ENCODE measurements around the gene LRRC38. TPM values are rescaled to one million over a fixed set of nuclear protein-coding genes. Genes with fewer than 3 reads are reported as not detected.
"Not testable (repeated sequence)": the region's sequence is repeated elsewhere in the genome, so short reads cannot be mapped to it uniquely, and the experiment has no call there.

LRRC38 gene
- total and polyA plus RNA-seq, 12 donors, result 0.15 to 6.7 (median 0.96) TPM; not detected in 2

GRCh38 chr1:13450204-13450603 lies 63.6 kb downstream of the LRRC38 start:
- Histone ChIP-seq H3K4me1 (peaks cover 0 to 7% (median 0%) of the 10 kb centered on the region in 9 donors), H3K27me3 (peaks cover 0 to 4% (median 0%) of the 10 kb centered on the region in 7 donors), H3K9me3 (no peaks in the 10 kb centered on the region), H3K27ac (no peak overlapping the region), H3K4me3 (no peak overlapping the region), H3K36me3 (no peaks in the 10 kb centered on the region)
- no peak for DNase-seq
- intact Hi-C loops (cut with DNase I), result loop anchor here in 1 of 10 donors (10.0 kb wide), 1 partner anchor 55 kb away; no protein-coding TSS in a partner anchor
- no peak for TF ChIP-seq CTCF (IDR thresholded peaks at IDR 0.05)
- 71 to 75% methylated on average over 7 of the region's 7 CpGs for WGBS, 2 donors
- no peak for ATAC-seq

- WGBS, 2 donors, result 61 to 77% methylated on average over 10 of the region's 10 CpGs
- no peak for ATAC-seq
Measured at GRCh38 chr1:13443335-13443979, 70.3 kb downstream of the LRRC38 start.

GRCh38 chr1:13439104-13439783 lies 74.6 kb downstream of the LRRC38 start:
- ATAC-seq; intact Hi-C loops (cut with DNase I); H3K36me3 ChIP-seq; H3K27ac ChIP-seq; H3K9me3 ChIP-seq; DNase-seq; H3K4me3 ChIP-seq; H3K4me1 ChIP-seq; H3K27me3 ChIP-seq: not testable (repeated sequence)
- 85 to 94% methylated on average over 43 to 49 of the region's 49 CpGs for WGBS, 2 donors

More at GRCh38 chr1:13443335-13443979, 70.3 kb downstream of the LRRC38 start:
- TF ChIP-seq CTCF (IDR thresholded peaks at IDR 0.05), result no peak
- H3K9me3 ChIP-seq, result no peaks in the 10 kb centered on the region
- DNase-seq, result no peak
- intact Hi-C loops (cut with DNase I), result no loop called here
- no peaks in the 10 kb centered on the region for H3K4me1 ChIP-seq
- H3K4me3 ChIP-seq, result no peak overlapping the region
- H3K36me3 ChIP-seq, result no peaks in the 10 kb centered on the region
- peaks cover 0 to 4% (median 0%) of the 10 kb centered on the region in 7 donors for H3K27me3 ChIP-seq
- H3K27ac ChIP-seq, result no peak overlapping the region

DNA sequence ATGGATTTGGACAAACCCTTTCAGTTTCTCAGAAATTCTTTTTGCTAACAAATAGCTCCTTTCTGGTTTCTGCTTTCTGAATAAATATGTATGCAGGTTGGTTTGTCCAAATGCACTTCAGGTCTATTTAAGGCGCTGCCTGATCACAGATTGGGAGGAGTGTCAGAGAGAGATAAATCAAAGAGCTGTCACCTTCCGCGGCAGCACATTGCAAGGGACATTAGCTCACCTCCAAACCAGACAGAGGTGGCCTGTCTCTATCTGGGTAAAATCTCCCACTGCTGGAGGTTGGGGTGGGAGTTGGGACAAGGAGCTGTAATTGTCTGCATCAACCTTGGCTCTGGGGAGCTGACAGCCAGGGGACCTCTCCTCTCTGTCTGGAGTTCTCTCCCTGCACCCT lies 78.3 kb downstream of the LRRC38 start:
- H3K4me1 ChIP-seq, result peaks cover 0 to 4% (median 0%) of the 10 kb centered on the region in 9 donors
- WGBS, 2 donors, result 52 to 61% methylated on average over 3 of the region's 3 CpGs
- H3K27ac ChIP-seq, result no peak overlapping the region
- ATAC-seq (no peak), DNase-seq (no peak)
- H3K4me3 ChIP-seq, result no peak overlapping the region
- H3K36me3 ChIP-seq, result no peaks in the 10 kb centered on the region
- TF ChIP-seq CTCF (IDR thresholded peaks at IDR 0.05), result no peak
- H3K27me3 ChIP-seq, result peaks cover 0 to 6% (median 0%) of the 10 kb centered on the region in 7 donors
- intact Hi-C loops (cut with DNase I), result no loop called here
- H3K9me3 ChIP-seq, result peaks cover 0 to 2% (median 0%) of the 10 kb centered on the region in 11 donors

DNA sequence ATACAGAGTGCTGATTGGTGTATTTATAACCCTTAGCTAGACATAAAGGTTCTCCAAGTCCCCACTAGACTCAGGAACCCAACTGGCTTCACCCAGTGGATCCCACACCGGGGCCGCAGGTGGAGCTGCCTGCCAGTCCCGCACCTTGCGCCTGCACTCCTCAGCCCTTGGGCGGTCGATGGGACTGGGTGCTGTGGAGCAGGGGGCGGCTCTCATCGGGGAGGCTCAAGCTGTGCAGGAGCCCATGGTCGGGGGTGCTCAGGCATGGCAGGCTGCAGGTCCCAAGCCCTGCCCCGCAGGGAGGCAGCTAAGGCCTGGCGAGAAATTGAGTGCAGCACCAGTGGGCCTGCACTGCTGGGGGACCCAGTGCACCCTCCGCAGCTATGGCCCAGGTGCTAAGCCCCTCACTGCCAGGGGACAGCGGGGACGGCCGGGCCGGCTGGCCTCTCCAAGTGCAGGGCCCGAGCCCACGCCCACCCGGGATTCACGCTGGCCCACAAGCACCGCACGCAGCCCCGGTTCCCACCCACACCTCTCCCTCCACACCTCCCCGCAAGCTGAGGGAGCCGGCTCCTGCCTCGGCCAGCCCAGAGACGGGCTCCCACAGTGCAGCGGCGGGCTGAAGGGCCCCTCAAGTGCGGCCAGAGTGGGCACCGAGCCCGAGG lies 80.0 kb downstream of the LRRC38 start:
- ATAC-seq; intact Hi-C loops (cut with DNase I); H3K4me1 ChIP-seq; H3K27ac ChIP-seq; H3K9me3 ChIP-seq; H3K4me3 ChIP-seq; H3K27me3 ChIP-seq; H3K36me3 ChIP-seq; DNase-seq: not testable (repeated sequence)
- 92 to 95% methylated on average over 28 to 32 of the region's 32 CpGs for WGBS, 2 donors
